SK-N-SH treated with all-trans-retinoic acid at 6 μM for 48 hours (cell line): ENCODE results near the gene C11orf16.

ENCODE experiments used
- ARNTL ChIP-seq: fragments of 450-650 bp; formaldehyde crosslinking; IDR thresholded peaks from 2 replicates; pipeline ENCODE4 v1.5.0; 2020; ENCODE audit warnings: low read depth, mild to moderate bottlenecking, moderate library complexity, borderline replicate concordance
- CREB5 ChIP-seq: fragments of 250-450 bp; sonication (Bioruptor Pico); IDR thresholded peaks from 2 replicates; pipeline ENCODE4 v1.5.1; 2020; ENCODE audit warnings: low read depth, mild to moderate bottlenecking, moderate library complexity
- CSDC2 ChIP-seq: fragments of 250-450 bp; sonication (Bioruptor Pico); IDR thresholded peaks from 2 replicates; pipeline ENCODE4 v1.5.0; 2020; ENCODE audit warnings: mild to moderate bottlenecking, moderate library complexity
- PATZ1 ChIP-seq: fragments of 250-450 bp; sonication (Bioruptor Pico); IDR thresholded peaks from 2 replicates; pipeline ENCODE4 v1.8.0; 2020; ENCODE audit warnings: mild to moderate bottlenecking, moderate library complexity, borderline replicate concordance
- POU6F1 ChIP-seq: fragments of 250-450 bp; sonication (Bioruptor Pico); IDR thresholded peaks from 2 replicates; pipeline ENCODE4 v1.8.0; 2021; ENCODE audit warnings: low read depth, mild to moderate bottlenecking, moderate library complexity, borderline replicate concordance
- PPARA ChIP-seq: fragments of 250-450 bp; sonication (Bioruptor Pico); IDR thresholded peaks from 2 replicates; pipeline ENCODE4 v1.5.0; 2020; ENCODE audit warnings: mild to moderate bottlenecking, borderline replicate concordance
- RARB ChIP-seq: fragments of 250-450 bp; sonication (Bioruptor Pico); IDR thresholded peaks from 2 replicates; pipeline ENCODE4 v1.8.0; 2021; ENCODE audit warnings: mild to moderate bottlenecking, moderate library complexity
- SNAI2 ChIP-seq: fragments of 250-450 bp; sonication (Bioruptor Pico); IDR thresholded peaks from 2 replicates; pipeline ENCODE4 v1.5.0; 2020; ENCODE audit warnings: mild to moderate bottlenecking, moderate library complexity
- ZFP3 ChIP-seq: fragments of 250-450 bp; sonication (Bioruptor Pico); IDR thresholded peaks from 2 replicates; pipeline ENCODE4 v1.5.0; 2020; ENCODE audit warnings: mild to moderate bottlenecking, moderate library complexity
- ZFP30 ChIP-seq: fragments of 450-650 bp; formaldehyde crosslinking; IDR thresholded peaks from 2 replicates; pipeline ENCODE4 v1.5.0; 2022; ENCODE audit warnings: mild to moderate bottlenecking, moderate library complexity
- ZNF70 ChIP-seq: fragments of 450-650 bp; formaldehyde crosslinking; IDR thresholded peaks from 2 replicates; pipeline ENCODE4 v1.5.0; 2020; ENCODE audit warnings: mild to moderate bottlenecking, moderate library complexity

GRCh38 chr11:8967184-8967583 is 34.4 kb upstream of the C11orf16 start:
- TF ChIP-seq CREB5 (CRISPR knock-in tag) (no peak), SNAI2 (CRISPR knock-in tag) (no peak), POU6F1 (CRISPR knock-in tag) (no peak), RARB (CRISPR knock-in tag) (no peak), ZFP30 (CRISPR knock-in tag) (no peak), PATZ1 (no peak), PPARA (CRISPR knock-in tag) (no peak), ARNTL (no peak), ZFP3 (no peak), CSDC2 (CRISPR knock-in tag) (no peak), ZNF70 (no peak)
